D721Med (cell line): ENCODE results near the gene PREX1.

ENCODE experiments used
- DNase-seq: peaks from one replicate; pipeline ENCODE4 v3.0.0; 2011; ENCODE audit warnings: low spot score; ENCODE audit not compliant: insufficient read length
- FAIRE-seq: peaks from 2 replicates; lab custom pipeline; 2011; peaks lifted over from hg19 to GRCh38; lab: Jason Lieb, UNC
- CTCF ChIP-seq: IDR thresholded peaks from 2 replicates; pipeline ENCODE4 v1.5.1; 2012; ENCODE audit warnings: mild to moderate bottlenecking, control low read depth; ENCODE audit not compliant: insufficient read depth; ENCODE audit errors: missing control alignments

The PREX1 gene

GRCh38 chr20:48734104-48734749, 93.6 kb downstream of the PREX1 start:
- FAIRE-seq (no peak), DNase-seq (no peak)
- TF ChIP-seq CTCF = no peak

DNA sequence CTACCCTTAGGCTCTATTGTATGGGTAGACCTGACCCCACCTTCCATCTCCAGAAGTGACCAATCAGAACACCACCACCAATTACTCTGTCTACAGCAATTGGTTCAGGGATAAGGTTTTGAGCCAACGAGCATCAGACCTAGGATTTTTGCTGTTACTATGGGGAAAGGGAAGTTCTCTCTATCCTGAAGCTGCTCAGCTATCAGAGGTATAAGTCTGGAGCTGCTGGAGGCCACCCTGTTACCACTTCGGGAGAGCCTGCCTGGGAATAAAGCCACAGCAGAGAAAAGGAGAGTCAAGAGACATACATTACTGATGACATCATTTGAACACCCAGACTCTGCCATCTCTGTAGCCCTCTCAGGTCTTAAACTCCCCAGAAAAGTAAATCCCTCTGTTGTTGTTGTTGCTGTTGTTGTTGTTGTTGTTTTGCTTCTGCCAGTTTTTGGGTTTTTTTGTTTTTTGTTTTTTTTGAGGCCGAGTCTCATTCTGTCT, 94.5 kb downstream of the PREX1 start:
- FAIRE-seq = no peak
- no peak for DNase-seq
- TF ChIP-seq CTCF = no peak

- no peak for DNase-seq
- no peak for TF ChIP-seq CTCF
- no peak for FAIRE-seq
Measured at GRCh38 chr20:48732081-48732829, 95.5 kb downstream of the PREX1 start.

DNA sequence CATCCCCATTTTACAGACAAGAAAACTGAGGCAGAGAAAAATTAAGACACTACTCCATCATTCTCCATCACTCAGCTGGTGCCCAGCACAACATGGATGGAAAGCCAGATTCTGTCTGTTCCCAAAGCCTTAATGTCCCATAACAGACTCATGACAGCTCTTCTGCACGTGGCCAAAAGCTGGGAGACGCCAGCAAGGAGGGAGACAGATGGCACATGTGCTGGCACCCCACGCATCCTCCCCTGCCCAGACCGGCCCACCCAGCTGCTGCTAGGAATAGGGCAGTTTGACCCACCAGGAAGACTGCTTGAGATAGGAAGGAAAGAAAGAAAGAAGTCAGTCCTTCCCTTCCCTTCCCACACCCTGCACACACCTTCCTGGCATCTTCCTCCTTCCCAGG, 96.3 kb downstream of the PREX1 start:
- no peak for FAIRE-seq
- no peak for DNase-seq
- no peak for TF ChIP-seq CTCF

DNA sequence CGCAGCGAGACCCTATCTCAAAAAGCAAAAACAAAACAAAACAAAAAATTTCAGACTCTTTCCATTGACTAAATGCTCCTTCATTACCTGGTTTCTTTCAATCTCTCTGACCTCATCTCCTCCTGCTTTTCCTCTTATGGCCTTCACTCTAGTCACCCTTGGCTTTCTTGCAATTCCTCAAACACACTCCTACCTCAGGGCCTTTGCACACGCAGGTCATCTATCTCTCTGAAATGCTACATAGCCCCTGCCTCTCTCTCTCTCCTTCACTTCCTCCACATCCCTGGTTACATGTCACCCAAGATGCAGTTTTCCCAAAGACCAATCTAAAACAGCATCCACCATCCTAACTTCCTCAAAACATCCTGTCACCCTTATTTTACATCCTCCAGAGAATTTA, 96.8 kb downstream of the PREX1 start:
- TF ChIP-seq CTCF = no peak
- no peak for DNase-seq
- FAIRE-seq = no peak

DNA sequence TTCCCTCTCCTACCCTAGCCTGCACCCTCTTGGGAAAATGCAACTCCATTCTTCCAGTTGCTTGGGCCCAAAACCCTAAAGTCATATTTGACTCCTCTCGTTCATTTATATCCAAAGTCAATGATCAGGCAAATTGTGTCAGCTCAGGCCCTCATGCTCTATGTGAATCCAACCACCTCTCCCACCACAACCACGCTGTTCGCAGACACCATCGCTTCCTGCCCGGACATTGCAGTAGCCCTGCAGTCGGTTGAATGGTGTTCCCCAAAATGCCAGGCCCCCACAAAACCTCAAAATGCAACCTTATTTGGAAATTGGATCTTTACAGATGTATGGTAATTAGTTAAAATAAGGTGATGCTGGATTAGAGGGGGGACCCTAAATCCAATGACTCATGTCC, 98.3 kb downstream of the PREX1 start:
- DNase-seq = no peak
- TF ChIP-seq CTCF = no peak
- no peak for FAIRE-seq
